Activated CD8-positive, alpha-beta memory T cell treated with anti-CD3 and anti-CD28 coated beads, Interleukin-2, amount 50 U/mL, for 48 hours (primary cell): ENCODE measurements around the gene PIP4K2A.

Source experiments
- DNase-seq: peaks from one replicate; pipeline ENCODE4 v3.0.0-alpha.2; 2020

Gene PIP4K2A

GRCh38 chr10:22583683-22584082 lies 130.7 kb downstream of the PIP4K2A start:
- no peak for DNase-seq

DNA sequence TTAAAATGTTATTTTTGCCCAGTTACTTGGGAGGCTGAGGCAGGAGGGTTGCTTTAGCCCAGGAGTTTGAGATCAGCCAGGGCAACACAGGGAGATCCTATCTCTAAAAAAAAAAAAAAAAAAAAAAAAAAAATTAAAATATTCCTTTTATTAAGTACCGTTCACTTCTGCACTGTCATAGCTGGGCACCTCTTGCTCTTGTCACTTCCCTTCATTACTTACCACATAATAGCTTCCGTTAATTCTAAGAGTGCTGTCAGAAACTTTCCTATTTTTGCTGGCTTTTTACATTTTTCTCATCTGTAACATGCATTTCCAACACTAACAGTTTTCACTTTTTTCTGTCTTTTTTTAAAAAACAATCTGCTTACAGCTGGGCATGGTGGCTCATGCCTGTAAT lies 132.9 kb downstream of the PIP4K2A start:
- no peak for DNase-seq

DNA sequence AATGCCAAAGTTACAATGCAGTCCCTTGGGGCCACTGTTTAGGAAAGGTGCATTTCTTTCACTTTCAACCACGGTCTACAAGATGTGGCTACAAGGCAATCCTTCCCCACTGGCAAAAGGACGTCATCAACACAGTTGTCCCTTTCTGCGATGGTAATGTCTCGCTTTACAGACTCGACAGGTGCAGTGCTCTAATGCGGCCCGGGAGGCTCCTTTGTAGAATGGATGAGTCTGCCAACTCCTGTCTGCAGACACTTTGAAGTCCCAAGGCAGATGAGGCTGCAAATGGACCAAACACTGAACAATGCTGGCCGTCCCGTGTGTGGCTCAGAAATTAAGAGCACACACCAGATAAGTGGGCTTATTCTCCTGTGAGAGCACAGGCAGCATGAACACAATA lies 133.7 kb downstream of the PIP4K2A start:
- DNase-seq: no peak

DNA sequence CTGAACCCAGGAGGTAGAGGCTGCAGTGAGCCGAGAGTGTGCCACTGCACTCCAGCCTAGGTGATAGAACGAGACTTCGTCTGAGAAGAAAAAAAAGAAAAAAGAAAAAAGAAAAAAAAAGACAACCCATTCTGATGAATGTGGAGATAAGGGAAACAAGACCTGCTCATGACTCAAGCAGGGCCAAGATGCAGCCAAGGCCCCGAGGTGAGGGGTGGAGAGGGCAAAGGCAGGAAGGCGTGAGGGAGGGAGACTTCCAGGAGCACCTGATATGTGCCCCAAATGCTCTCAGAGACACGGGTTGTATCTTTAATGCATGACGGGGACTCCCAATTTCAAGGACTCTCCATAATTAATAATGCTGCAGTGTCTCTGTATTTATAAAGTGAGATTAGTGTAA lies 134.6 kb downstream of the PIP4K2A start:
- DNase-seq: no peak

GRCh38 chr10:22573820-22574569 lies 140.4 kb downstream of the PIP4K2A start:
- DNase-seq: no peak

DNA sequence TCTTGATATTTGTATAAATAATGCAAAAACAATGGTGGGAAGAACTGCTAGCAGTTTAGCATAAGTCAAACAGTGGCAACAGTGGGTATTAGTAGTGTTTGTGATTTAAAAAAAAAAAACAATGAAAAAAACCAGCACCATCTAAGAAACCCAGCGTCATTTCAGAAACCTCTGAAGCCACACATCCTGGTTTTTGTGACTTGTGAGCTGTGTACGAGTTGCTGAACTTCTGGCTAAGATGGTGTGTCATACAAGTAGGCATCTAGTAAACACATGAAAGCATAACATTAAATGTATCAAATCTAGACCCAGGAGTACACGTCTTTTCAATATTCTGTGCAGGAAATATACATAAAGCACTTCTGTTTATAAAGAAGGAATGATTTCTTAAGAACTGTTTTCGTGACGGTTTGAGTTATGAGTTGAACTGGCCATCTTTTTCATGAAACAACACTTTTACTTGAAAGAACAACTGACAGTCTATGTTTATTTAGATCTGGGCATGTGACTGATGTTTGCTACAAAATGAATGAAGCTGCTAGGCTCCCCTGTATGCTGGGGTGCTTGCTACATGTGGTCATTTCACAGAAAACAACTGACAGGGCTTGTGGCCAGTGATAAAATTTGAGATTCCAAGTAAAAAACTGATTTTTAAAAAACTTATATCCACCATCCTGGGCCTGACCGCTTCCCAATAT lies 143.5 kb downstream of the PIP4K2A start:
- no peak for DNase-seq

DNA sequence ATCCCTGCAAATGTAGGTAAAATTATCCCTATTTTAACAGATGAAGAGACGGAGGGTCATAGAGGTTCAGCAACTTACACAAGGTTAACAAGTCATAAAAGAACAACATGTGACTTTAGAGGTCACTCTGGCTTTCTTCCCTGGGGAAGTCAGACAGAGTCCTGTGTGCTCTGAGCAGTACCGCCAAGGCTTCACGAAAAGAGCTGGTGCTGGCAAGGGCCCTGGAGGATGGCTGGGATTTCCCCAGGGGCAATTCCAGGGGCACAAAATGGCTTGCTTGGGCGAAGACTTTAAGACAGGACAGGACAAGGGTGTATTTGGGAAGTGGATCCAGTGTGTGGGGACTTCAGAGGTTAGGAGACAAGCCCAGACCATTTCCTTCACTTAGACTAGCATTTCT lies 144.1 kb downstream of the PIP4K2A start:
- no peak for DNase-seq

DNA sequence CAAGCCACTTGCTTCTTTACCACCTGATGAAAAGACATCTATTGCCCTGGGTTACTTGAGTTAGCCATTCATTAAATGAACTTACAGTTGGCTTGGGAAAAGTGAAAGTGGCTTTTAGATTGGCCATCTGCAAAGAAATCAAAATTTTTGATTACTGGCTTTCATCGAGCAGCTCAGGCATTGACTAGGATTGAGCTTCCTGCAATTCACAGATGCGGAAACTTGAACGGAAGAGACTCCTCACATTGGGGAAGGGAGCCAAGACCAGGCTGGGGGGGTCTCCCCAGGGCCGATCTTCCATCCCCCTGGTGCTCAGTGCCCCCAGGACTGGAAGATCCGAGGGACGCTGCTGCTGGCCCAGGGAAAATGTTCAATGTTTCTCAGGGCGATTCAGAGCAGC lies 145.4 kb downstream of the PIP4K2A start:
- DNase-seq: no peak

- DNase-seq: no peak
Measured at GRCh38 chr10:22564060-22564459, 150.3 kb downstream of the PIP4K2A start.

- DNase-seq: no peak
Measured at GRCh38 chr10:22561909-22562308, 152.5 kb downstream of the PIP4K2A start.

DNA sequence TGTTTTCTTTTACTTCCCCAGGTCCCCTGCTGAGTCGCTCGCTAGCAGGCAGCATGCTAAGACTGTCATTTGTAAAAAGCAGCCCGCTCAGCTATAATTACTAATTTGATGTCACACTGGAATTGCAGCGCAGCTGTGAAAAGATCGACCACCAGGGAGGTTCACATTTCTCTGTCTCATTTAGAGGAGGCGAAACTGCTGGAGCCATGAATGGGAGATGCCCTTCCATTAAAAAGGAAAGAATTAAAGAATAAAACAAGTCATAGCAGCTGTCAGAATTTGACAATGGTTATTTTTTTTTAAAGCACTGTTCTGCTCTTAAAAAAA lies 153.5 kb downstream of the PIP4K2A start:
- DNase-seq: no peak

DNA sequence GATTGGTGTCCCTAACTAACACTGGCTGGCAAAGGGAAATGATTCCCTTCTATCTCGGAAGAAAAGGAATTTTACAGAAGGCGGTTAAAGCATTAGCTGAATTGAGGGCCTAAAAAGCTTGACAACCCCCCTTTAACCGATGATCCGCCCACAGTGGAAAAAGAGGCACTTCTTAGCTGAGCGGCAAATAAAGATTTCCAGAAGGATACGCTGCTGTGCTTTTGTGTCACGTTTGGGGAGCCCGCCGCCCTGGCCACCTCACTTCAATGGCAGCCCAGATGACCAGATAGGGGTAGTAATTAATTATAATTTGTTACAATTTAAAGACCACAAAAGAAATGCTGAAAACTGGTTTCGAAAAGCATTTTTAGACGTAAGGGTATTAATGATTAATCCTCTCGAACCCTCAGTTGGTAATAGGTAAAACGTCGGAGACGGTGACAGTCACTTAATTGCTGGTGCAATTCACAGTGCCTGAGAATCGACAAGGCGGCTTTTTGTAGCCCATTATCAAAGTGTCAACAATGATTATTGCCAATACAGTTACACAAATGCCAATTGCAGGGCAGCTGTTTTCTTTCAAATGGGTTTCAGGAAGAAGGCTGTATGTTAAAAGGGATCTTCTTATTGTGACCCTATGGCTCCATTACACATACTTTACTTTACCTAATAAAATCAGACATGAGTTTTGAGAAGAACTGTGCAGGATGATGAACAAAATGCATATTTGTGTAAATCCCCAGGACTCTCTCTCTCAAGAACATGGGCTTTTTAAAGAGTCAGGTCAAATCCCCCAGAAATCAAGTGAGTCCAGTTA lies 154.1 kb downstream of the PIP4K2A start:
- DNase-seq: no peak

DNA sequence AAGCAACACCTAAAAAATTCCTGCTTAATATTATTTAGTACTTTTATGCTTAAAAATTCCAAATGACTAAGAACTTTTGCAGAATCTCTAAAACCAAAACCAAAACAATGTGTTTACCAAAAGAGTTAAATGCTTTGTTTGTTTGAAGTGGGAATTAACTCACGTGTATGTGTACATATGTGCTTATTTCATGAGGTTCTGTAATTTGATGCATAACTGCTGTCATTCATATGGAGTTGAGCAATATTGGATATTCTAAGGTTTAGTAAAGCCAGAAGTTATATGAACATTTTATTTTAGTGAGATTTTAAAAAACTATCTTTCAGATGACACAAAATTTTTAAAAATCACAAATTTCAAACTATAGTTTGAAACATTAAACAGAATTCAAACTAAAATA lies 157.1 kb downstream of the PIP4K2A start:
- no peak for DNase-seq

DNA sequence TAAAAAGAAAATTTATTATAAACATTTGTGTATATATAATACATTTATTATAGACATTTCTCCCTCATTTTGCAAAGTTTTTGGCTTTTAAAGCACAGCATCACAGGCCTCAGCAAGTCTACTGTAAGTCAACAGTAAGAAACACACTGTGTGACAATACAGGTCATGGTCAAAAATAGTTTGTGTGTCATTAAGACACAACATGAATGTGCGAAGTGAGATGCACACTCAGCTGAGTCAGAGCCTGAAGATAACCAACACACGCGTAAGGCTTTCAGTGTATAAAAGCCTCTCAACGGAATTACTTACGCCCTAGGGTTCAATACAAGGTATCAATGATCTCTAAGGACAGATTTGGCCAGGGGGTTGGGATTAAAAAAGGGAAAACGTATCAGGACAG lies 157.6 kb downstream of the PIP4K2A start:
- DNase-seq: no peak

GRCh38 chr10:22554461-22555182 lies 159.8 kb downstream of the PIP4K2A start:
- no peak for DNase-seq

GRCh38 chr10:22553452-22553995 lies 160.9 kb downstream of the PIP4K2A start:
- DNase-seq: no peak

DNA sequence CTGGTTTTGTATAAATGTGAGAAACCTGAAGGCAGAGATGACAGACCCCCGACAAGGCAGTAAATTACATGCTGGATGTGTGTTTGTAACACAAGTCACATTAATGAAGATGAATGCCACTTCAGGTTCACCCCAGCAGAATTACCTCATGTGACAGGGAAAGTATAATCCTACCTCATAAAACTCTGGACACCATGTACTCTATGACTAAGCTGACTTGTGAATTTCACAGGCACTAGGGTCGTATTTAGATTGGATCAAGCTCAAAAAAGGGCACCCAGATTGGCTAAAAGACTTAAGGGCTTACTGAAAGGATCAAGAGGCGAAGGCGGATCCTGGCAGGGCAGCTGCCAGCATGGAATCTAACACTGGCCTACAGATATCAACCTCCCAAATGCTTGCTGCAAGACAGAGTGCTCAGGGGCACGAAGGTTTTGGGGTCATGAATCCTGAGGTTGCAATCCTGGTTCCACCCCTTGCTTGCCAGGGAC lies 161.4 kb downstream of the PIP4K2A start:
- DNase-seq: no peak

GRCh38 chr10:22551681-22552365 lies 162.6 kb downstream of the PIP4K2A start:
- no peak for DNase-seq

GRCh38 chr10:22550732-22551131 lies 163.6 kb downstream of the PIP4K2A start:
- DNase-seq: peak; percentile 87

- DNase-seq: no peak
Measured at GRCh38 chr10:22548344-22548743, 166.0 kb downstream of the PIP4K2A start.

GRCh38 chr10:22545643-22546042 lies 168.7 kb downstream of the PIP4K2A start:
- no peak for DNase-seq
